Cardiac muscle cell (in vitro differentiated cells and primary cell): Measurements from ENCODE around the gene PEAR1. TPM values are rescaled to one million over a fixed set of nuclear protein-coding genes. Genes with fewer than 3 reads are reported as not detected.

ENCODE experiments used
- DNase-seq, 2 donors: peaks; one replicate each; pipeline versions ENCODE4 v3.0.0 to v3.0.0-alpha.2; 2010 to 2017; ENCODE audit warnings: low read depth in 1 of 2, low spot score in 1 of 2
- H3K27ac ChIP-seq: fragments of 200-600 bp; sonication (generic); 2 replicates; pipeline ENCODE4 v1.5.1; 2016
- H3K27me3 ChIP-seq: fragments of 200-600 bp; sonication (generic); 2 replicates; pipeline ENCODE4 v1.6.0; 2016; ENCODE audit warnings: control low read depth
- H3K36me3 ChIP-seq: fragments of 200-600 bp; sonication (generic); 2 replicates; pipeline ENCODE4 v1.5.1; 2016; ENCODE audit warnings: control low read depth
- H3K4me1 ChIP-seq: fragments of 200-600 bp; sonication (generic); 2 replicates; pipeline ENCODE4 v1.8.1; 2017; ENCODE audit warnings: low read depth, mild to moderate bottlenecking, mixed run types
- H3K4me3 ChIP-seq: fragments of 200-600 bp; sonication (generic); 2 replicates; pipeline ENCODE4 v1.5.1; 2016; ENCODE audit warnings: mild to moderate bottlenecking
- H3K9me3 ChIP-seq: fragments of 200-600 bp; sonication (generic); 2 replicates; pipeline ENCODE4 v1.5.1; 2017; ENCODE audit warnings: low read depth, mild to moderate bottlenecking, control low read depth
- polyA plus RNA-seq: library from polyadenylated mRNA; unstranded; fragments of >200 nt; fragmentation: Nextera tagmentation; extraction: Ambion mirVana; gene quantifications from 2 replicates; pipeline ENCODE4 v1.2.1, GENCODE V29; 2016
- total RNA-seq: library from RNA; depleted of rRNA; stranded (reverse); fragments of >200 nt; gene quantifications from 2 replicates; pipeline ENCODE4 v1.2.3, GENCODE V29; 2016
- TF ChIP-seq, protein P1 (sequence below): IDR thresholded peaks from 2 replicates; pipeline ENCODE4 v1.5.1; 2012; ENCODE audit warnings: low read depth, mild to moderate bottlenecking, low read length

PEAR1 gene
- total and polyA plus RNA-seq, 2 experiments from 2014 or later = 0.57 to 1.1 TPM

GRCh38 chr1:156929596-156930238, 36.2 kb downstream of the PEAR1 start:
- Histone ChIP-seq H3K4me1 (no peaks in the 10 kb centered on the region), H3K27ac (no peak overlapping the region), H3K27me3 (peaks cover 49% of the 10 kb centered on the region), H3K9me3 (no peaks in the 10 kb centered on the region), H3K4me3 (no peak overlapping the region), H3K36me3 (no peaks in the 10 kb centered on the region)
- TF ChIP-seq, protein P1, sequence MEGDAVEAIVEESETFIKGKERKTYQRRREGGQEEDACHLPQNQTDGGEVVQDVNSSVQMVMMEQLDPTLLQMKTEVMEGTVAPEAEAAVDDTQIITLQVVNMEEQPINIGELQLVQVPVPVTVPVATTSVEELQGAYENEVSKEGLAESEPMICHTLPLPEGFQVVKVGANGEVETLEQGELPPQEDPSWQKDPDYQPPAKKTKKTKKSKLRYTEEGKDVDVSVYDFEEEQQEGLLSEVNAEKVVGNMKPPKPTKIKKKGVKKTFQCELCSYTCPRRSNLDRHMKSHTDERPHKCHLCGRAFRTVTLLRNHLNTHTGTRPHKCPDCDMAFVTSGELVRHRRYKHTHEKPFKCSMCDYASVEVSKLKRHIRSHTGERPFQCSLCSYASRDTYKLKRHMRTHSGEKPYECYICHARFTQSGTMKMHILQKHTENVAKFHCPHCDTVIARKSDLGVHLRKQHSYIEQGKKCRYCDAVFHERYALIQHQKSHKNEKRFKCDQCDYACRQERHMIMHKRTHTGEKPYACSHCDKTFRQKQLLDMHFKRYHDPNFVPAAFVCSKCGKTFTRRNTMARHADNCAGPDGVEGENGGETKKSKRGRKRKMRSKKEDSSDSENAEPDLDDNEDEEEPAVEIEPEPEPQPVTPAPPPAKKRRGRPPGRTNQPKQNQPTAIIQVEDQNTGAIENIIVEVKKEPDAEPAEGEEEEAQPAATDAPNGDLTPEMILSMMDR = no peak
- DNase-seq = no peak

DNA sequence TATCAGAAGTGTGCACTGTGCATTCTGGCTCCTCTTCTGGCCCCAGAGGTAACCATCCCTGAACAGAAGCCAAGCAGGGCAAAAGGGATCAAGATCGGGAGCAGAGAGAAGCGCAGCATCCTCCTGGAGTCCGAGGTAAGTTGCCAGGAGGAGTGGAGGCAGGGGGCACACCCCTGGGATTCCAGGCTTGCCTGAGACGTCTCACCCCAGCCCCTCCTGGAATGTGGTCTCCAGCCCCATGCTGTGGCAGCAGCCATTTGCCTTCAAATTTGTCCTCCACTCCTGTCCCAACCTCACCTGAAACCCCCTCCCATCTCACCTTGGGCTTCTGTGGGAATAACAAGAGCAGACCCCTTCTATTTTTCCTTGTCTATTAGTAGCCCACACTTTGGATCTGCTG, 37.0 kb downstream of the PEAR1 start:
- H3K27me3 ChIP-seq = peaks cover 41% of the 10 kb centered on the region

GRCh38 chr1:156931211-156931952, 37.9 kb downstream of the PEAR1 start:
- no peak overlapping the region for H3K4me3 ChIP-seq
- TF ChIP-seq, protein P1 = no peak
- H3K27ac ChIP-seq = no peak overlapping the region
- H3K4me1 ChIP-seq = no peaks in the 10 kb centered on the region
- peaks cover 32% of the 10 kb centered on the region for H3K27me3 ChIP-seq
- no peak for DNase-seq
- no peaks in the 10 kb centered on the region for H3K36me3 ChIP-seq
- H3K9me3 ChIP-seq = no peaks in the 10 kb centered on the region

More for the DNA sequence above, 37.0 kb downstream of the PEAR1 start:
- DNase-seq = no peak
- H3K4me3 ChIP-seq = no peak overlapping the region
- H3K9me3 ChIP-seq = no peaks in the 10 kb centered on the region
- H3K27ac ChIP-seq = no peak overlapping the region
- no peaks in the 10 kb centered on the region for H3K36me3 ChIP-seq
- H3K4me1 ChIP-seq = no peaks in the 10 kb centered on the region
- TF ChIP-seq, protein P1 = no peak

DNA sequence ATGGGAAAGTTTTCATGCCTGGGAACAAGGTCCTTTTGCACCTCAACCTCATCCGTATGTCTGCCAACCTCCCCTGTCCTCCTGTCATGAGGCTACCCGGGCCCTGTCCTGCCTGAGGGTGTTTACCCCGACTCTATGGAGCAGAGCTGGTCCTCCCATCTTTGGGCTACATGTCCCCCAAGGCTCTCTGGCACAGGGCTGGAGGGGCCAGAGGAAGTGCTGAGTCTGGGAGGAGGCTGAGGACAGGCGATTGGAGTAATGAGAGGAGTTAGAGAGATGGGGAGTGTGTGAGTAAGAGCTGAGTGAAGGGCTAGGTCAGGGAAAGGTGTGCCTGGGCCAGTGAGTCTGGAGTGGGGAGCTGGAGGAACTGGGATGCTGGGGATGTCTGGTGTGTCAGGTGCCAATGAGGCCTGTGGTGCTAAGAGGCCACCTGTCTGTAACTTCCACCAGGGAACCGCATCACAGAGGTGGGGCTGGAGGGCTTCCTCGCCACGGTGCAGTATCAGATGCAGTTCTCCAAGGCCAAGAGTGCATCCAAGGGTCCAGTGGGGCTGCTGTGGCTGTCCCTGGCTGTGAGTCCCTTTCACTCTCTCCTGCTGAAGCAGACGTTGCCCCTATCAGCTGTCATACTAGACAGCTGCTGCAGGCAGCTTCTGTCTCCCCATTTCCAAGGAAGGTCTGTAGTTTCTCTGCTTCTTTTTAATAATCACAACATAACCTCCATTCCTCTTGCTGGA, 38.6 kb downstream of the PEAR1 start:
- DNase-seq = no peak
- H3K4me3 ChIP-seq = no peak overlapping the region
- no peak overlapping the region for H3K27ac ChIP-seq
- TF ChIP-seq, protein P1 = no peak
- H3K36me3 ChIP-seq = no peaks in the 10 kb centered on the region
- H3K4me1 ChIP-seq = no peaks in the 10 kb centered on the region
- peaks cover 25% of the 10 kb centered on the region for H3K27me3 ChIP-seq
- H3K9me3 ChIP-seq = no peaks in the 10 kb centered on the region

DNA sequence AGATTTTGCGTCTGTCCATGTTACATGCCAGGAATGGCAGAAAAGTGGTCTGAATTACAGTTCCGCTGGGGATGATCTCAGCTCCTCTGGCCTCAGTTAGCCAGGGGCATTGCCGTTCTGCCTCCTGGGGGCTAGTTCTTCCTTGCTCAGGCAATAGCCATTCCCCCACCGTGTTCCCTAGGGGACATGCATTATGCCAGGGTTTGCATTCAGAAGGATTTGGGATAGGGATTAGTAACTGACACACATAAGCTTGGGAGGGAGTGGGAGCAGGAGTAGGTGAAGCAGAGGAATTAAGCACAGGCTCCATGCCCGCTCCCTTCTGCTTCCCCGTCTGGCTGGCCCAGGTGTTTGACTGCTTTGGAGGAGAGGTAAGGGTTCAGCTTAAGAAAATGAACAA, 39.6 kb downstream of the PEAR1 start:
- TF ChIP-seq, protein P1 = no peak
- no peak for DNase-seq
- H3K36me3 ChIP-seq = peaks cover 9% of the 10 kb centered on the region
- peaks cover 15% of the 10 kb centered on the region for H3K27me3 ChIP-seq
- no peak overlapping the region for H3K27ac ChIP-seq
- no peaks in the 10 kb centered on the region for H3K9me3 ChIP-seq
- H3K4me1 ChIP-seq = no peaks in the 10 kb centered on the region
- no peak overlapping the region for H3K4me3 ChIP-seq
